ENCODE measurements around the gene TGM5.

GRCh38 chr15:43218908-43219706, 47.6 kb downstream of the TGM5 start:
- TF ChIP-seq POLR2A (IDR thresholded peaks at IDR 0.05; ENCODE audit: low read length) (peak; percentile 45), GATA1 (IDR thresholded peaks at IDR 0.05; ENCODE audit: low read depth, low read length) (no peak)
